HG03175 (cell line): Measurements from ENCODE around the gene ARID3A.

Experiments used
- ATAC-seq: cut with Tn5 transposase; IDR thresholded peaks from one replicate; pipeline ENCODE4 v1.9.1; 2021; ENCODE audit warnings: mild to moderate bottlenecking, moderate library complexity; ENCODE audit not compliant: unreplicated experiment

Gene ARID3A

GRCh38 chr19:1000591-1001537, 75.0 kb downstream of the ARID3A start:
- no peak for ATAC-seq

GRCh38 chr19:1001538-1002166, 75.8 kb downstream of the ARID3A start:
- ATAC-seq: no peak

DNA sequence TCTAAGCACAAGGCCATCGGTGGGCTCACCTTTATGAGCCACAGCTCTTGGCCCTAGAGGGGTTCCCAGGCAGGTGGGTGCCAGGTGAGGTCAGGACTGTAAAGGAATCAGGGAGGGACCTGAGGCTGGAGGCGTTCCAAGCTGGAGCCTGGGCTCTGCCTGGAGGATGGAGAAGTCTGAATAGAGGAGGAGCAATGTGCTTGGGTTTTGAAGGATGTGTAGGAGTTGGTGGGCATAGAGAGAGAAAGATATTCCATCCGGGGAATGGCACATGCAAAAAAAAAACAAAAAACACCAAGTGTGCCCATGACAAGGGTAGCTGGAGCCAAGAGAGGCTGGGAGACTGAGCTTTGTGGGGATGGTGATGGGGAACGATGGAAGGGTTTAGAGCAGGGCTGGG, 76.8 kb downstream of the ARID3A start:
- no peak for ATAC-seq

GRCh38 chr19:1003283-1003682, 77.4 kb downstream of the ARID3A start:
- no peak for ATAC-seq

- no peak for ATAC-seq
Measured at GRCh38 chr19:1004204-1004802, 78.5 kb downstream of the ARID3A start.

- ATAC-seq: no peak
Measured at GRCh38 chr19:1004803-1005664, 79.2 kb downstream of the ARID3A start.

- no peak for ATAC-seq
Measured at GRCh38 chr19:1006711-1007398, 81.0 kb downstream of the ARID3A start.

DNA sequence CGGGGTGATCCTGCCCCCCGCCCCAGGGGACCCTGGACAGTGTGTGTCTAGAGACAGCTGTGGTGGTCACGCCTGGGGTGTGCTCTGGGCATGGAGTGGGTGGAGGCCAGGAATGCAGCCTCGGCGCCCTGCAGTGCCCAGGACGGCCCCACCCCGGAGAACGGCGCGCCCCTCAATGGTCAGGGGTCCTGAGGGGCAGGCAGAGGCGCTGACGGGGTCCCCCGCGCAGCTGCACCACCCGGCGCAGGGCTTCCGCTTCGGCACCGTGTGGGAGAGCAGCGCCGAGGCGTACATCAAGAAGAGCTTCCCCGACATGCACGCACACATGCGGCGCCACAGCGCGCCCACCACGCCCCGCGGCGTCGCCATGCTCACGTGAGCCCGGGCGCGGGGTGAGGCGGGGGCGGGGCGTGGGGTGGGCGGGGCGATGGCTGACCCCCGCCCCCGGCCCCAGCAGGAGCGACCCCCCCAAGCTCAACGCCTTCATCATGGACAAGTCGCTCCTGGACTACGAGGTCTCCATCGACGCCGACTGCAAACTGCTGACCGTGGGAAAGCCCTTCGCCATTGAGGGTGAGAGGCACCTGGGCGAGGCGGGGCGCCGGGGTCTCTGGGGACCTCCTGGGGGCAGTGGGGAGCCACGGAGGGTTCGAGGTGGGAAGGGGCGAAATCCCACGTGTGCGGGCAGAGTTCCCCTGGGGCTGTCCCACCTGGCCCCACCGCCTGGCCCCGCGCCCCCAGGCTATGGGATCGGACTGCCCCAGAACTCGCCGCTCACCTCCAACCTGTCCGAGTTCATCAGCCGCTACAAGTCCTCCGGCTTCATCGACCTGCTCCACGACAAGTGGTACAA, 81.8 kb downstream of the ARID3A start:
- ATAC-seq: no peak

- ATAC-seq: no peak
Measured at GRCh38 chr19:1008268-1009040, 82.6 kb downstream of the ARID3A start.

DNA sequence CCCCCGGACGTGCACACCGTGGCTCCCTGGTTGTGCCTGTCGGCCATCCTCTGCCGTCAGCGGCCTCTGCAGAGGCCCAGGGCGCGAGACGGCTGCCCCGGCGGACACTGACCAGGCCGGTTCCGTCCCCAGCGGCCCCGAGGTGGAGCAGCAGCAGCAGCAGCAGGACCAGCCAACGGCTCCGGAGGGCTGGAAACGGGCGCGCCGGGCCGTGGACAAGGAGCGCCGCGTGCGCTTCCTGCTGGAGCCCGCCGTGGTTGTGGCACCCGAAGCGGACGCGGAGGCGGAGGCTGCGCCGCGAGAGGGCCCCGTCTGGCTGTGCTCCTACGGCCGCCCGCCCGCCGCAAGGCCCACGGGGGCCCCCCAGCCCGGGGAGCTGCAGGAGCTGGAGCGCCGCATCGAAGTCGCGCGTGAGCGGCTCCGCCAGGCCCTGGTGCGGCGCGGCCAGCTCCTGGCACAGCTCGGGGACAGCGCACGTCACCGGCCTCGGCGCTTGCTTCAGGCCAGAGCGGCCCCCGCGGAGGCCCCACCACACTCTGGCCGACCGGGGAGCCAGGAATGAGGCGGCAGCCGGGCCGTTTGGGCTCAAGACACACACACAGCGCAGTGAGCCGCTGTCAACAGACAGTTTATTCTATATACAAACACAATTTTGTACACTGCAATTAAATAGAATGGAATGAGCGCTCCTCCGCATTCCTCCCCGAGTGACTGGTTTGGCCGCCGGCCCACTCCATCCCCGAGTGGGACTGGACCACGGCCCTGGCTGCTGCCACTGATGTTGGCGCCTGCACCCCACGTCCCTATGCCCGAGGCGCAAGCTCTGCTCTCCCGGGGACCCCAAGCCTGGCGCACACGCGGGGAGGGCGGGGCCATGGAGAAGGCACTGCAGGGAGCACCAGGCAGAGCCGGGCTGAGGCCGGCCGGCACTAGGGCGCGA, 83.5 kb downstream of the ARID3A start:
- no peak for ATAC-seq

DNA sequence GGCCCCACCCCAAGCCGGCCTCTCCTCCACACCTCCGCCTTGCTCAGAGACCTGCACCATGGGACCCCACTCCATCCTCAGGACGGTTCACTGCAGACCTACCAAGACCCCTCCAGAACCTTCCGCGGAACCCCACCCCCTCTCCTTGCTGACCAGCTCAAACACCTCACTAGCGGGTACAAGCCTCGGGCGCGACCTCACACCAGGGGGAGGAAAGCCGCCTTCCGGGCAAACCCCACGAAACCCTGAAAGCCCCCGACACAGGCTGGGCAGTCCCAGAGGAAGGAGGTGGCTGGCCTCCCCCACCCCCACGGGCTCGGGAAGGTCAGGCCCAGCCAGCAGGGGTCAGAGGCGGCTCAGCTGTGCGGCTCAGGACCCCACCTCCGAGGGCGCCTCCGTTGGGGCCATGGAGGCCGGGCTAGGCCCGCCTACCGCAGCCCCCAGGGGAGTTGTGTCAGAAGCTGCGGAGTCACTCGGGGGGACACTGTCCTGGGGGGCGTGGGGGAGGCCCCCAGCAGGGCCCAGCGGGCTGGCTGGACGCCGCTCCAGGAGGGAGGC, 84.2 kb downstream of the ARID3A start:
- ATAC-seq: no peak

- ATAC-seq: no peak
Measured at GRCh38 chr19:1010586-1011510, 85.0 kb downstream of the ARID3A start.

DNA sequence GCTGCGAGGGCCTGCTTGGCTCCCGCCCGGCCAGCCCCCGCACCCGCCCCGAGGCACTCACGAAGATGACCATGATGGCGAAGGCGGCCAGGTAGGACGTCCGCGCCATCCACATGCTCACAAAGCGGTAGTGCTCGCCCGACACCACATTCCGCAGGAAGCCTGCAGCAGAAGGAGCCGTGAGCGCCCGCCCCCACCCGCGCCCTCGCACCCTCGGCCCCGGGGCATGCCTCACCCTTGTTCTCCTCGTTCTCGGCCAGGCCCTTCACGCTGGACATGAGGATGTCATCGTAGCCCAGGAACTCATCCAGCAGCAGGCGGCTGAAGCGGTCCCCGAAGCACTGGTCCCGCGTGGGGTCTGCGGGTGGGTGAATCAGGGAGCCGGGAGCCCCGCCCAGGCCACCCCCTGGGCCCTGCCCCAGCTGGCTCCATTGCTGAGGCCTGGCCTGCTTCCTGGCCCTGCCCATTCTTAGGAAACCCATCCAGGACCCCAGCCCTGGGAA, 86.0 kb downstream of the ARID3A start:
- no peak for ATAC-seq

- no peak for ATAC-seq
Measured at GRCh38 chr19:1012334-1012733, 86.5 kb downstream of the ARID3A start.

GRCh38 chr19:1013218-1013617, 87.4 kb downstream of the ARID3A start:
- no peak for ATAC-seq
